GM23338 (cell line): Measurements from ENCODE around the gene RAMP3. TPM values are rescaled to one million over a fixed set of nuclear protein-coding genes. Genes with fewer than 3 reads are reported as not detected.

Experiments
- ATAC-seq: fragments of 200-7000 bp; cut with Tn5 transposase; 3 replicates; pipeline ENCODE4 v1.9.1; 2020
- DNase-seq: peaks from one replicate; pipeline ENCODE4 v3.0.0-alpha.2; 2015; ENCODE audit warnings: low spot score
- H2AFZ ChIP-seq: fragments of 200-600 bp; sonication (generic); 2 replicates; pipeline ENCODE4 v1.8.0; 2016; ENCODE audit warnings: antibody characterized with exemption, mild to moderate bottlenecking, moderate library complexity
- H3F3A ChIP-seq: fragments of 200-600 bp; sonication (generic); replicated peaks from 2 replicates; pipeline ENCODE4 v1.8.0; 2017; ENCODE audit warnings: antibody characterized with exemption, mixed run types, low read depth
- H3K27ac ChIP-seq: fragments of 200-600 bp; sonication (generic); 2 replicates; pipeline ENCODE4 v1.6.1; 2016; ENCODE audit warnings: low read depth
- H3K27me3 ChIP-seq: fragments of 200-600 bp; sonication (generic); 2 replicates; pipeline ENCODE4 v1.8.0; 2016; ENCODE audit warnings: mild to moderate bottlenecking, mixed run types, moderate library complexity; ENCODE audit not compliant: insufficient read depth
- H3K36me3 ChIP-seq: fragments of 200-600 bp; sonication (generic); 2 replicates; pipeline ENCODE4 v1.8.0; 2016; ENCODE audit warnings: mild to moderate bottlenecking; ENCODE audit not compliant: insufficient read depth
- H3K4me1 ChIP-seq: fragments of 200-600 bp; sonication (generic); 2 replicates; pipeline ENCODE4 v1.8.0; 2016; ENCODE audit warnings: mild to moderate bottlenecking, moderate library complexity; ENCODE audit not compliant: insufficient read depth
- H3K4me2 ChIP-seq: fragments of 200-600 bp; sonication (generic); 2 replicates; pipeline ENCODE4 v1.7.1; 2017; ENCODE audit warnings: mixed run types
- H3K4me3 ChIP-seq: fragments of 200-600 bp; sonication (generic); 2 replicates; pipeline ENCODE4 v1.6.1; 2016; ENCODE audit warnings: mixed run types
- H3K79me2 ChIP-seq: fragments of 200-600 bp; sonication (generic); replicated peaks from 2 replicates; pipeline ENCODE4 v1.8.0; 2017; ENCODE audit warnings: mild to moderate bottlenecking; ENCODE audit not compliant: insufficient read depth
- H3K9me2 ChIP-seq: fragments of 200-600 bp; sonication (generic); 2 replicates; pipeline ENCODE4 v1.8.0; 2017; ENCODE audit not compliant: insufficient read depth
- H4K20me1 ChIP-seq: fragments of 200-600 bp; sonication (generic); replicated peaks from 2 replicates; pipeline ENCODE4 v1.8.0; 2017; ENCODE audit warnings: mild to moderate bottlenecking; ENCODE audit not compliant: insufficient read depth
- H3K27ac Mint-ChIP-seq: 2 replicates; pipeline ENCODE4 v1.8.0; 2020; ENCODE audit warnings: inconsistent platforms, mild to moderate bottlenecking, moderate library complexity, mixed read lengths
- H3K27me3 Mint-ChIP-seq: 3 replicates; pipeline ENCODE4 v1.8.0; 2022; ENCODE audit warnings: low read depth, mild to moderate bottlenecking, moderate library complexity, mixed read lengths, inconsistent platforms; ENCODE audit not compliant: insufficient read depth, poor library complexity
- H3K36me3 Mint-ChIP-seq: 3 replicates; pipeline ENCODE4 v1.8.0; 2021; ENCODE audit warnings: low read depth, mild to moderate bottlenecking, inconsistent platforms, moderate library complexity, mixed read lengths
- H3K4me1 Mint-ChIP-seq: 3 replicates; pipeline ENCODE4 v1.8.0; 2020; ENCODE audit warnings: mild to moderate bottlenecking, inconsistent platforms, mixed read lengths
- H3K4me3 Mint-ChIP-seq: 3 replicates; pipeline ENCODE4 v1.8.0; 2021; ENCODE audit warnings: moderate library complexity, mild to moderate bottlenecking, inconsistent platforms, mixed read lengths
- H3K9me3 Mint-ChIP-seq: 3 replicates; pipeline ENCODE4 v1.8.0; 2020; ENCODE audit warnings: moderate library complexity, mild to moderate bottlenecking, inconsistent platforms, mixed read lengths
- CREB1 ChIP-seq: fragments of 250-450 bp; sonication (Bioruptor Pico); IDR thresholded peaks from 2 replicates; pipeline ENCODE4 v1.5.0; 2020; ENCODE audit warnings: low read depth, mild to moderate bottlenecking, moderate library complexity
- CTCF ChIP-seq, 2 experiments: fragments of 200-600 bp in 1 of 2; sonication (generic) in 1 of 2; conservative IDR thresholded peaks; 2 replicates each; pipeline versions ENCODE4 v1.5.1 to v1.6.1; 2016 to 2017; ENCODE audit warnings: antibody characterized with exemption in 2 of 2, low read depth in 2 of 2, mild to moderate bottlenecking in 2 of 2, moderate library complexity in 1 of 2
- ETS1 ChIP-seq: IDR thresholded peaks from 2 replicates; pipeline ENCODE4 v1.6.1; 2016; ENCODE audit warnings: antibody characterized with exemption
- EZH2 ChIP-seq: fragments of 200-600 bp; sonication (generic); IDR thresholded peaks from one replicate; pipeline ENCODE4 v1.8.0; 2017; ENCODE audit warnings: antibody characterized with exemption, mild to moderate bottlenecking, low read depth; ENCODE audit not compliant: unreplicated experiment
- EZH2phosphoT487 ChIP-seq: fragments of 200-600 bp; sonication (generic); IDR thresholded peaks from one replicate; pipeline ENCODE4 v1.8.1; 2018; ENCODE audit warnings: antibody characterized with exemption; ENCODE audit not compliant: unreplicated experiment
- JUNB ChIP-seq: IDR thresholded peaks from one replicate; pipeline ENCODE4 v1.6.1; 2016; ENCODE audit warnings: antibody characterized with exemption; ENCODE audit not compliant: unreplicated experiment
- NANOG ChIP-seq: IDR thresholded peaks from 2 replicates; pipeline ENCODE4 v1.6.1; 2016; ENCODE audit warnings: antibody characterized with exemption, borderline replicate concordance
- POLR2AphosphoS5 ChIP-seq: IDR thresholded peaks from 2 replicates; pipeline ENCODE4 v1.6.1; 2016; ENCODE audit warnings: antibody characterized with exemption, low read depth
- REST ChIP-seq: IDR thresholded peaks from one replicate; pipeline ENCODE4 v1.6.1; 2018; ENCODE audit warnings: antibody characterized with exemption; ENCODE audit not compliant: unreplicated experiment
- STAT1 ChIP-seq: IDR thresholded peaks from one replicate; pipeline ENCODE4 v1.6.1; 2016; ENCODE audit warnings: antibody characterized with exemption; ENCODE audit not compliant: unreplicated experiment
- ZNF114 ChIP-seq: fragments of 250-450 bp; sonication (Bioruptor Pico); IDR thresholded peaks from 2 replicates; pipeline ENCODE4 v1.5.0; 2020; ENCODE audit warnings: mild to moderate bottlenecking, moderate library complexity
- ZNF331 ChIP-seq: fragments of 250-450 bp; sonication (Bioruptor Pico); IDR thresholded peaks from 2 replicates; pipeline ENCODE4 v1.5.0; 2020; ENCODE audit warnings: low read depth, mild to moderate bottlenecking, moderate library complexity
- ZNF462 ChIP-seq: fragments of 250-450 bp; sonication (Bioruptor Pico); IDR thresholded peaks from 2 replicates; pipeline ENCODE4 v1.5.0; 2020; ENCODE audit warnings: mild to moderate bottlenecking, moderate library complexity
- polyA plus RNA-seq: library from polyadenylated mRNA; unstranded; fragments of >200 nt; fragmentation: Nextera tagmentation; extraction: Ambion mirVana; gene quantifications from 2 replicates; pipeline ENCODE4 v1.2.1, GENCODE V29; 2016
- total RNA-seq: library from RNA; depleted of rRNA; stranded (reverse); fragments of >200 nt; shearing (Covaris generic); gene quantifications from 2 replicates; pipeline ENCODE4 v1.2.3, GENCODE V29; 2014

Gene RAMP3
- total and polyA plus RNA-seq, 2 experiments from 2014 or later, result 1.1 to 4.6 TPM

GRCh38 chr7:45155941-45156340 lies 1.6 kb upstream of the RAMP3 start:
- Mint-ChIP-seq H3K36me3 (no peaks in the 10 kb centered on the region), H3K4me1 (peaks cover 8% of the 10 kb centered on the region), H3K27ac (no peak overlapping the region), H3K4me3 (no peak overlapping the region), H3K27me3 (peaks cover 27% of the 10 kb centered on the region), H3K9me3 (0 out of 3 replicates have a peak, but pooled peaks cover 2% of the 10 kb centered on the region)
- H3K27ac ChIP-seq, result no peak overlapping the region
- no peak overlapping the region for H2AFZ ChIP-seq
- H3K4me1 ChIP-seq, result peaks cover 3% of the 10 kb centered on the region; the same call in 1 of the 2 replicates
- H3K79me2 ChIP-seq, result no peaks in the 10 kb centered on the region
- ATAC-seq (no peak), DNase-seq (no peak)
- no peaks in the 10 kb centered on the region for H4K20me1 ChIP-seq
- H3K9me2 ChIP-seq, result 0 out of 2 replicates have a peak, but pooled peaks cover 3% of the 10 kb centered on the region
- H3K27me3 ChIP-seq, result peaks cover 14% of the 10 kb centered on the region
- no peak overlapping the region for H3K4me2 ChIP-seq
- no peaks in the 10 kb centered on the region for H3K36me3 ChIP-seq
- H3F3A ChIP-seq, result no peaks in the 10 kb centered on the region
- no peak overlapping the region for H3K4me3 ChIP-seq
- no peak for TF ChIP-seq STAT1
- TF ChIP-seq EZH2, result no peak
- no peak for TF ChIP-seq ZNF114 (CRISPR knock-in tag)
- no peak for TF ChIP-seq CREB1 (CRISPR knock-in tag)
- no peak for TF ChIP-seq NANOG
- no peak for TF ChIP-seq CTCF (conservative IDR thresholded peaks at IDR 0.05; ENCODE audit: low read depth in 2 of 2)
- TF ChIP-seq POLR2AphosphoS5, result no peak
- no peak for TF ChIP-seq EZH2phosphoT487
- no peak for TF ChIP-seq ZNF462
- TF ChIP-seq JUNB, result no peak
- no peak for TF ChIP-seq ETS1
- no peak for TF ChIP-seq REST
- no peak for TF ChIP-seq ZNF331
